ENCODE results near the gene CD177. TPM values are rescaled to one million over a fixed set of nuclear protein-coding genes. Genes with fewer than 3 reads are reported as not detected.
"Not testable (repeated sequence)": the region's sequence is repeated elsewhere in the genome, so short reads cannot be mapped to it uniquely, and the experiment has no call there.

The CD177 gene
- total RNA-seq, 1 experiment from 2014 or later = 0.09 TPM

DNA sequence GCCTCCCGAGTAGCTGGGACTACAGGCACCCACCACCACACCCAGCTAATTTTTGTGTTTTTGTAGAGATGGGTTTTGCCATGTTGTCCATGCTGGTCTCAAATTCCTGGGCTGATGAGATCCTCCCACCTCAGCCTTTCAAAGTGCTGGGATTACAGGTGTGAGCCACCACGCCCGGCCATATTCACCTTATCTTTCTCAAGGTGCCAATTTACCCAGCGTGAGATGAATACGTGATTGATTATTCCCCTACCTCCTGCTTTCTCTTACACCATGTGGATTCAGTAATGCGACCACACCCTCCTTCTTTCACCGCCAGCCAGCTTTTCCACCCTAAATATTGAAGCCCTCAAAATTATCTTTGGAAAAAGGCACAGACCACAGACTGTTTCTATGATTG lies 29.8 kb downstream of the CD177 start:
- not testable (repeated sequence) for DNase-seq; H4K91ac ChIP-seq (ENCODE audit: insufficient read length, low read depth, low read length); H3K4me2 ChIP-seq (ENCODE audit: insufficient read depth, insufficient read length, low read length); H3K79me2 ChIP-seq (ENCODE audit: insufficient read depth, low read length); H2AFZ ChIP-seq (ENCODE audit: low read length); H3K27ac ChIP-seq (ENCODE audit: insufficient read length, low read depth, low read length); H3K23me2 ChIP-seq (ENCODE audit: insufficient read length, low read depth, low read length, poor library complexity, severe bottlenecking); H4K8ac ChIP-seq (replicated peaks; ENCODE audit: insufficient read length, low read depth, low read length); H3K4ac ChIP-seq (ENCODE audit: low read depth, low read length); H3K9ac ChIP-seq (ENCODE audit: extremely low read depth, insufficient read length, low read length); H3K36me3 Mint-ChIP-seq (ENCODE audit: insufficient read depth in 1 of 3, low read depth in 3 of 3); H3K27ac Mint-ChIP-seq; H3K4me1 ChIP-seq (ENCODE audit: insufficient read depth, low read length); H4K5ac ChIP-seq (ENCODE audit: insufficient read length, low read depth, low read length); H2BK15ac ChIP-seq (ENCODE audit: low read depth, low read length); H3K4me3 Mint-ChIP-seq; H3K27me3 ChIP-seq (ENCODE audit: insufficient read depth, low read length); H3K18ac ChIP-seq (ENCODE audit: insufficient read length, low read depth, low read length); H2BK5ac ChIP-seq (ENCODE audit: insufficient read length, low read length); H4K20me1 ChIP-seq (ENCODE audit: control insufficient read depth, insufficient read depth, insufficient read length); H2BK12ac ChIP-seq (ENCODE audit: insufficient read length, low read depth, low read length); H3K4me1 Mint-ChIP-seq; H3K79me1 ChIP-seq (ENCODE audit: insufficient read depth, low read depth, low read length, poor library complexity, severe bottlenecking); H3T11ph ChIP-seq (ENCODE audit: low read length); H3K23ac ChIP-seq (ENCODE audit: insufficient read length, low read depth, low read length); H3K14ac ChIP-seq (ENCODE audit: insufficient read depth, low read length); H2BK120ac ChIP-seq (ENCODE audit: low read depth, low read length, poor library complexity, severe bottlenecking); H3K9me3 ChIP-seq (ENCODE audit: control insufficient read depth, low read depth, low read length); H2AK5ac ChIP-seq (ENCODE audit: insufficient read length, low read length); H3K56ac ChIP-seq (ENCODE audit: insufficient read length, low read depth, low read length); H2BK20ac ChIP-seq (ENCODE audit: low read depth, low read length, poor library complexity, severe bottlenecking); H3K27me3 Mint-ChIP-seq (ENCODE audit: low read depth)
- no CpG with 5 or more reads among the region's 7 CpGs for WGBS (ENCODE audit: extremely low coverage, insufficient read length, low lambda C conversion rate)
- peaks cover 14 to 41% of the 10 kb centered on the region in 2 experiments for H3K9me3 Mint-ChIP-seq

- DNase-seq; H3K36me3 Mint-ChIP-seq (ENCODE audit: insufficient read depth in 1 of 3, low read depth in 3 of 3); H2BK15ac ChIP-seq (ENCODE audit: low read depth, low read length); H3K27ac ChIP-seq (ENCODE audit: insufficient read length, low read depth, low read length); H2BK120ac ChIP-seq (ENCODE audit: low read depth, low read length, poor library complexity, severe bottlenecking); H3K4me2 ChIP-seq (ENCODE audit: insufficient read depth, insufficient read length, low read length); H3K23me2 ChIP-seq (ENCODE audit: insufficient read length, low read depth, low read length, poor library complexity, severe bottlenecking); H2AFZ ChIP-seq (ENCODE audit: low read length); H3K79me1 ChIP-seq (ENCODE audit: insufficient read depth, low read depth, low read length, poor library complexity, severe bottlenecking); H3K9ac ChIP-seq (ENCODE audit: extremely low read depth, insufficient read length, low read length); H4K8ac ChIP-seq (replicated peaks; ENCODE audit: insufficient read length, low read depth, low read length); H4K20me1 ChIP-seq (ENCODE audit: control insufficient read depth, insufficient read depth, insufficient read length); H3K27ac Mint-ChIP-seq; H4K91ac ChIP-seq (ENCODE audit: insufficient read length, low read depth, low read length); H3K23ac ChIP-seq (ENCODE audit: insufficient read length, low read depth, low read length); H3K18ac ChIP-seq (ENCODE audit: insufficient read length, low read depth, low read length); H3K9me3 ChIP-seq (ENCODE audit: control insufficient read depth, low read depth, low read length); H4K5ac ChIP-seq (ENCODE audit: insufficient read length, low read depth, low read length); H2BK5ac ChIP-seq (ENCODE audit: insufficient read length, low read length); H3K4me1 ChIP-seq (ENCODE audit: insufficient read depth, low read length); H3K79me2 ChIP-seq (ENCODE audit: insufficient read depth, low read length); H3T11ph ChIP-seq (ENCODE audit: low read length); H2BK12ac ChIP-seq (ENCODE audit: insufficient read length, low read depth, low read length); H2AK5ac ChIP-seq (ENCODE audit: insufficient read length, low read length); H3K56ac ChIP-seq (ENCODE audit: insufficient read length, low read depth, low read length); H3K4me1 Mint-ChIP-seq; H3K4ac ChIP-seq (ENCODE audit: low read depth, low read length); H3K27me3 Mint-ChIP-seq (ENCODE audit: low read depth); H2BK20ac ChIP-seq (ENCODE audit: low read depth, low read length, poor library complexity, severe bottlenecking); H3K14ac ChIP-seq (ENCODE audit: insufficient read depth, low read length); H3K27me3 ChIP-seq (ENCODE audit: insufficient read depth, low read length); H3K4me3 Mint-ChIP-seq: not testable (repeated sequence)
- H3K9me3 Mint-ChIP-seq = peaks cover 14 to 41% of the 10 kb centered on the region in 2 experiments
- no CpG with 5 or more reads among the region's 3 CpGs for WGBS (ENCODE audit: extremely low coverage, insufficient read length, low lambda C conversion rate)
Observed at GRCh38 chr19:43383759-43384158, 30.3 kb downstream of the CD177 start.

Data from H9 (cell line).